ENCODE data around the gene RNF144A. TPM values are rescaled to one million over a fixed set of nuclear protein-coding genes. Genes with fewer than 3 reads are reported as not detected.

The RNF144A gene
- total RNA-seq, 1 experiment from 2014 or later: 13.6 TPM

GRCh38 chr2:7015007-7015950 lies 98.1 kb downstream of the RNF144A start:
- H3K27me3 Mint-ChIP-seq (ENCODE audit: low read depth): no peaks in the 10 kb centered on the region
- ChIA-PET CTCF (interaction anchor here (0.8 to 2.5 kb wide), 9 partner anchors 8 to 118 kb away, joined by 3 to 15 read pairs (median 8); partner anchors contain the start of gene RNF144A), POLR2A (no interaction called here)
- H3K4me3 Mint-ChIP-seq: no peak overlapping the region
- TF ChIP-seq MXD4 (CRISPR knock-in tag; IDR thresholded peaks at IDR 0.05; ENCODE audit: borderline replicate concordance) (no peak), PRDM15 (CRISPR knock-in tag; IDR thresholded peaks at IDR 0.05) (no peak), NFE2L1 (CRISPR knock-in tag; IDR thresholded peaks at IDR 0.05) (no peak), ZNF512 (CRISPR knock-in tag; IDR thresholded peaks at IDR 0.05; ENCODE audit: borderline replicate concordance) (no peak), MAX (CRISPR knock-in tag; IDR thresholded peaks at IDR 0.05) (no peak), SP1 (CRISPR knock-in tag; conservative IDR thresholded peaks at IDR 0.05) (no peak), ERG (CRISPR knock-in tag; IDR thresholded peaks at IDR 0.05) (no peak), STAT6 (CRISPR knock-in tag; conservative IDR thresholded peaks at IDR 0.05; ENCODE audit: low read depth) (no peak), RELA (CRISPR knock-in tag; IDR thresholded peaks at IDR 0.05; ENCODE audit: borderline replicate concordance) (no peak), RORB (CRISPR knock-in tag; IDR thresholded peaks at IDR 0.05) (no peak), NR2C2 (CRISPR knock-in tag; IDR thresholded peaks at IDR 0.05) (no peak), ZNF281 (CRISPR knock-in tag; IDR thresholded peaks at IDR 0.05) (no peak), SOX15 (CRISPR knock-in tag; IDR thresholded peaks at IDR 0.05) (no peak), SMAD3 (CRISPR knock-in tag; IDR thresholded peaks at IDR 0.05; ENCODE audit: borderline replicate concordance) (no peak), E2F5 (CRISPR knock-in tag; IDR thresholded peaks at IDR 0.05) (no peak), TCF7 (CRISPR knock-in tag; IDR thresholded peaks at IDR 0.05; ENCODE audit: low read depth) (no peak)
- H3K36me3 Mint-ChIP-seq: no peaks in the 10 kb centered on the region
- DNase-seq (ENCODE audit: low spot score) (no peak), ATAC-seq (no peak)
- H3K9me3 Mint-ChIP-seq: no peaks in the 10 kb centered on the region
- no peak overlapping the region for H3K27ac Mint-ChIP-seq
- peaks cover 10% of the 10 kb centered on the region for H3K4me1 Mint-ChIP-seq
